Progenitor cell of endocrine pancreas (in vitro differentiated cells): ENCODE data around the gene CMC1. TPM values are rescaled to one million over a fixed set of nuclear protein-coding genes. Genes with fewer than 3 reads are reported as not detected.
A peak's percentile ranks its signal among the peaks of the same experiment; 100 is the strongest.

Experiments
- DNase-seq: peaks from one replicate; pipeline ENCODE4 v3.0.0; 2021; ENCODE audit warnings: low spot score; ENCODE audit not compliant: unreplicated experiment
- H3K27ac Mint-ChIP-seq: 2 replicates; pipeline ENCODE4 v1.8.0; 2021; ENCODE audit warnings: mild to moderate bottlenecking, moderate library complexity, mixed read lengths
- H3K27me3 Mint-ChIP-seq: 2 replicates; pipeline ENCODE4 v1.8.0; 2021; ENCODE audit warnings: mixed read lengths
- H3K36me3 Mint-ChIP-seq: 2 replicates; pipeline ENCODE4 v1.8.0; 2022; ENCODE audit warnings: mixed read lengths; ENCODE audit not compliant: insufficient read depth
- H3K4me1 Mint-ChIP-seq: 2 replicates; pipeline ENCODE4 v1.8.0; 2021; ENCODE audit warnings: low read depth, mixed read lengths
- H3K4me3 Mint-ChIP-seq: 2 replicates; pipeline ENCODE4 v1.8.0; 2021; ENCODE audit warnings: low read depth, mild to moderate bottlenecking, moderate library complexity, mixed read lengths
- H3K9me3 Mint-ChIP-seq: 2 replicates; pipeline ENCODE4 v1.8.0; 2021; ENCODE audit warnings: low read depth, mixed read lengths
- CTCF ChIP-seq: fragments of 200-600 bp; sonication (generic); IDR thresholded peaks from one replicate; pipeline ENCODE4 v1.5.0; 2021; ENCODE audit warnings: antibody characterized with exemption, mild to moderate bottlenecking; ENCODE audit not compliant: unreplicated experiment
- total RNA-seq: library from RNA; stranded (reverse); gene quantifications from 2 replicates; pipeline ENCODE4 v1.2.1, GENCODE V29; 2021

Gene CMC1
- total RNA-seq, 1 donor from 2014 or later: 16.2 TPM

GRCh38 chr3:28234454-28234853, 7.0 kb upstream of the CMC1 start:
- DNase-seq: no peak
- Mint-ChIP-seq H3K4me1 (peaks cover 4% of the 10 kb centered on the region), H3K9me3 (no peaks in the 10 kb centered on the region), H3K4me3 (no peak overlapping the region), H3K27ac (no peak overlapping the region), H3K27me3 (no peaks in the 10 kb centered on the region), H3K36me3 (no peaks in the 10 kb centered on the region)
- TF ChIP-seq CTCF: no peak

- no peak overlapping the region for H3K27ac Mint-ChIP-seq
- H3K4me3 Mint-ChIP-seq: no peak overlapping the region
- no peak for DNase-seq
- H3K4me1 Mint-ChIP-seq: peaks cover 12% of the 10 kb centered on the region
- TF ChIP-seq CTCF: no peak
- H3K36me3 Mint-ChIP-seq: peaks cover 2% of the 10 kb centered on the region
- H3K27me3 Mint-ChIP-seq: no peaks in the 10 kb centered on the region
- peaks cover 4% of the 10 kb centered on the region for H3K9me3 Mint-ChIP-seq
Measured at GRCh38 chr3:28239108-28239507, 2.3 kb upstream of the CMC1 start.

DNA sequence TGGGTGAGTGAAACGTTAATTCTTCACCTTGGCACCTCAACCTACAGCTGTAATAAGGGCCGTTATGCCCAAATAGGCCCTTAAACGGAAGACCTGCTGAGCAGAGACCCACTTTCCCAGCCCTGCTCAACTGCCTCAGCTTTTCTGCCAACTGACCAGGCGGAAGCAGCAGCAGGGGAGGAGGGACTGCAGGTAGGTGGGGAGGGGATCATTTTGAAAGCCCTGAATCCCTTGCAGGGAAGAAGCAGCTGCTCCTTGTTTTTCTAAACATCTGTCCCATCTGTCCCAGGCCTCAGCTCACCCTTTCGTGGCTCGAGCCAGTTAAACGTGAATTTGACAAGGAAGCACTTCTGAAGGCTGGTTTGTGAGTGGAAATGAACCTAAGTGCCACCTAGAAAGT, 978 bp upstream of the CMC1 start:
- TF ChIP-seq CTCF: no peak
- no peaks in the 10 kb centered on the region for H3K27me3 Mint-ChIP-seq
- H3K36me3 Mint-ChIP-seq: peaks cover 3% of the 10 kb centered on the region
- H3K4me3 Mint-ChIP-seq: peak overlapping the region; percentile 78
- H3K9me3 Mint-ChIP-seq: peaks cover 4% of the 10 kb centered on the region
- DNase-seq: no peak
- peaks cover 15% of the 10 kb centered on the region for H3K4me1 Mint-ChIP-seq
- no peak overlapping the region for H3K27ac Mint-ChIP-seq

DNA sequence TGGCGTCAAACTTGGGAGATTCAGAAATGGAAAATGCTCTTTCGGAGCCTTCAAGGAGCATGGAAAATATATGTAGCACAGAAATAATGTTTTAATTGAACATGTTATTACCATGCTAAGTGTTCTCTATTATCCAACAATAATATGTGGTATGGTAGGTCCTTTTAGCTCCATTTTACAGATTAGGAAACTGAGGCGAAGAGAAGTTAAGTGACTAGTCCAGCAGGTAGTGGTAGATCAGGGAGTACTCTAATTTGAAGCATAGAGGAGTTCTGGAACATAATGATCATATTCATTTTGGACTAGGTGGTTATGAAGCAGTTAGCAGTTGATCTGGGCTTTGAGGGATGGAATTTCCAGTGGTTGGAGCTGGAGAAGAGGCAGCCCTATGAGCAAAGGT, 1.1 kb downstream of the CMC1 start:
- no peak for TF ChIP-seq CTCF
- H3K27me3 Mint-ChIP-seq: no peaks in the 10 kb centered on the region
- H3K4me3 Mint-ChIP-seq: peak overlapping the region; percentile 78
- H3K4me1 Mint-ChIP-seq: peaks cover 25% of the 10 kb centered on the region
- H3K27ac Mint-ChIP-seq: peak overlapping the region; percentile 92
- DNase-seq: no peak
- peaks cover 3% of the 10 kb centered on the region for H3K36me3 Mint-ChIP-seq
- peaks cover 4% of the 10 kb centered on the region for H3K9me3 Mint-ChIP-seq

GRCh38 chr3:28243424-28244106, 2.1 kb downstream of the CMC1 start:
- peaks cover 4% of the 10 kb centered on the region for H3K9me3 Mint-ChIP-seq
- H3K4me3 Mint-ChIP-seq: no peak overlapping the region
- peaks cover 3% of the 10 kb centered on the region for H3K36me3 Mint-ChIP-seq
- H3K4me1 Mint-ChIP-seq: peaks cover 25% of the 10 kb centered on the region
- TF ChIP-seq CTCF: no peak
- no peaks in the 10 kb centered on the region for H3K27me3 Mint-ChIP-seq
- H3K27ac Mint-ChIP-seq: no peak overlapping the region
- DNase-seq: no peak
